ENCODE results near the gene XPO5. TPM values are rescaled to one million over a fixed set of nuclear protein-coding genes. Genes with fewer than 3 reads are reported as not detected.
A peak's percentile ranks its signal among the peaks of the same experiment; 100 is the strongest.
"Not testable (repeated sequence)": the region's sequence is repeated elsewhere in the genome, so short reads cannot be mapped to it uniquely, and the experiment has no call there.

The XPO5 gene
- total RNA-seq = 31.6 TPM

GRCh38 chr6:43575772-43576551 lies at the start of gene XPO5, which contains the start of gene POLH:
XPO5 (minus strand) TSS chr6:43576038; CDS start chr6:43575864, 174 bp downstream.
POLH (plus strand) TSS chr6:43576185; CDS start chr6:43582320, 6,135 bp downstream.
- DNase-seq (ENCODE audit: low spot score) = peak; percentile 92

DNA sequence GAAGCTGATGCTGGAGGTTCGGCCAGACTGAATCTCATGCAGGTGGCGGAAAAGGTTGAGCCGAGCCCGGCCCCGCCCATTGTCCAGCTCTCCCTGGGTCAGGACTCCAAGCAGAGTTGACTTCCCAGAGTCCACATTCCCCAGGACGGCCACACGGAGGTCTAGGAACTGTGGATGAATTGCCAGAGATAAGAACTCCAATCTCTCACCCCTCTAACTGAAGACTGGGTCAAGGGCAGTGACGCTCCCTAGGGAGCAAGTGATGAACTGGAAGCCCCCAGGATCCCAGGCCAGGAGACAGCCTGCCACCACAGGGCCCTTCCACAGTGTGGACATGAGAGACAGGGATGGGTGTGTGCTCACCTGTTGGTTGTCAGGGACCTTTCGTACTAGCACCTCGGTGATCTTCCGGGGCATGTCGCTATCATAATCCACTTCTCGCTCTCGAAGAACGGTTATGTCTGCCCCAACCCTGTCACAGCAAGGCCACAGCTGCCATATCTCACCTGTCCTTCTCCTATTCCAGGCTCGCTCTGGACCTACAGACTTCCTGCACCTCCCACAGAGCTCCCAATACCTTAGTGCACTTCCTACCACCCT lies 49.7 kb upstream of the XPO5 start:
- DNase-seq (ENCODE audit: low spot score) = no peak

- no peak for DNase-seq (ENCODE audit: low spot score)
Observed at GRCh38 chr6:43624786-43625288, 49.0 kb upstream of the XPO5 start.

DNA sequence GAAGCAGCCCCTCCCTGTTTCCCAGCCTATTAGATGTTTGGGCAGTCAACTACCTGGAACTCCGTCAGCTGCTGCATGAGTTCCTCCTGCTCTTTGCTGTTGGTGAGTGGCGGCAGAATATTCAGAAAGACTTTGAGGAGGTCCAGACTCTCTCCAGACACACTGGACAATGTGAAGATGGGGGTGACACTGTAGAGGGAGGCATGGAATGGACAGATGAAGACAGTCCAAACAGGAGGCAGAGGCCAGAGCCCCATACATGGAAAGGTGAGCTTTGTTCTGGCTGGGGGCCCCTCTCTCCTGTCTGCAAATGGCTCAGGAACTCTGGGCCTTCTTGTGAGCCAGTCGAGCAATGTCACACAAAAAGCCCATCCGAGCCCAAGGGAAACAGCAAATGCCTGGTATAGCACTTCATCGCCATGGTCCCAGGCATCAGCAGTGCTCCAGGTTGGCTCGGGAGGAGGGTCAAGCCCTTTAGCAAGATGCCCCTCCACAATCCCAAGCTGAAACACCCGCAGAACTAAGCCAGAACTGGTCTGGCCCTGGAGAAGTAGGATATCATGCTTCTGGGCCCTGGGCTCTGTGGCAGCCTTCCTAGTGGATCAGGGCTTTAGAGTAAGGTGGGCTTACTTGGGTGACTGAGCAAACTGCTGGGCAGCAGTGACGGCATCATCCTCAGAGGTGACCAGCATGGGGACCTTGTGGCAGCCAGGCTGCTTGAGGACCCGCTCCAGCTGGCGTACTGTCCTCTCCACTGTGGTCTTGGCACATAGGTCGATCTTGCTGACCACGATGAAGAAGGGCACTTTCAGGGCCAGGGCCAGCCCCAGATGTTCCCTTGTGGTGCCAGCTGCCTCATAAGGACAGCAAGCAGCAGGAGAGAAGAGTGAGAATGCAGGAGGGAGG lies 48.3 kb upstream of the XPO5 start:
- DNase-seq (ENCODE audit: low spot score) = no peak

GRCh38 chr6:43622541-43622940 lies 46.7 kb upstream of the XPO5 start:
- no peak for DNase-seq (ENCODE audit: low spot score)

GRCh38 chr6:43621836-43622180 lies 46.0 kb upstream of the XPO5 start:
- no peak for DNase-seq (ENCODE audit: low spot score)

- DNase-seq (ENCODE audit: low spot score) = no peak
Observed at GRCh38 chr6:43621078-43621835, 45.4 kb upstream of the XPO5 start.

- no peak for DNase-seq (ENCODE audit: low spot score)
Observed at GRCh38 chr6:43616725-43617472, 41.1 kb upstream of the XPO5 start.

DNA sequence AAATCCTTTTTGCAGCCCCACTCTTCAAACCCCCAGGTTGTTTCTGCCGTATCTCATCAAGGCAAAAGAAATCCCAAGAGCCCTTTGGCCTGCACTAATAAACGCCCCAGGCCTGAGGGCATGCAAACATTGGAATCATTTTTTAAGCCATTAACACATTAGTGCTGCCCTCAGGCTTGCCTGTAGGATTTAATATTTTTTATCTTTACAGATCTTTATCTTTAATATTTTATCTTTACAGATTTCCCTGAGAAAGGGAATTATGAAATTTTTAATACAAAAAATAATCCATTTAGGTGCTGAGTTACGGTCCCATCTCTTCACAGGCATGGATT lies 38.5 kb upstream of the XPO5 start:
- no peak for DNase-seq (ENCODE audit: low spot score)

DNA sequence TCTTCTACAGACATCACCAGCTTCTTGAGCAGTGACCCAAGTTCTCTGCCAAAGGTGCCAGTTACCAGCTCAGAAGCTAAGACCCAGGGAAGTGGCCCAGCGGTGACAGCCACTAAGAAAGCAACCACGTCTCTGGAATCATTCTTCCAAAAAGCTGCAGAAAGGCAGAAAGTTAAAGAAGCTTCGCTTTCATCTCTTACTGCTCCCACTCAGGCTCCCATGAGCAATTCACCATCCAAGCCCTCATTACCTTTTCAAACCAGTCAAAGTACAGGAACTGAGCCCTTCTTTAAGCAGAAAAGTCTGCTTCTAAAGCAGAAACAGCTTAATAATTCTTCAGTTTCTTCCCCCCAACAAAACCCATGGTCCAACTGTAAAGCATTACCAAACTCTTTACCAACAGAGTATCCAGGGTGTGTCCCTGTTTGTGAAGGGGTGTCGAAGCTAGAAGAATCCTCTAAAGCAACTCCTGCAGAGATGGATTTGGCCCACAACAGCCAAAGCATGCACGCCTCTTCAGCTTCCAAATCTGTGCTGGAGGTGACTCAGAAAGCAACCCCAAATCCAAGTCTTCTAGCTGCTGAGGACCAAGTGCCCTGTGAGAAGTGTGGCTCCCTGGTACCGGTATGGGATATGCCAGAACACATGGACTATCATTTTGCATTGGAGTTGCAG lies 38.0 kb upstream of the XPO5 start:
- DNase-seq (ENCODE audit: low spot score) = no peak

- DNase-seq (ENCODE audit: low spot score) = no peak
Observed at GRCh38 chr6:43610431-43610830, 34.6 kb upstream of the XPO5 start.

GRCh38 chr6:43609402-43609801 lies 33.6 kb upstream of the XPO5 start:
- DNase-seq (ENCODE audit: low spot score) = no peak

DNA sequence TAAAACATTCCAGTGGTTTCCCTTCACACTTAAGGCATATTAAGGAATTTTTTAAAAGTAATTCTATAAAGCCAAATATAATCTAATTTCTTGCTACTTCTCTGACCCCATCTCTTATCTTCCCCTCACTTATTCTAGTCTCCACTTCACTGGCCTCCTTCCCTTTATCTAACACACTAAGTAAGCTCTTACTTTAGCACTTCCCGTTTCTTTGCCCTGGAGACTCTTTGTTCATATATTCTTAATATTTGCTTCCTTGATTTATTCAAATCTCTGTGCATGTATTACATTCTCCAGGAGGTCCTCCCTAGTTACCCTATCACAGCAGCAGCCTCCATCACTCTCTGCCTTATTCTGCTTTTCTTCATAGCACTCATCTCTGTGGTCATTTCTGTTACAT lies 33.0 kb upstream of the XPO5 start:
- no peak for DNase-seq (ENCODE audit: low spot score)

DNA sequence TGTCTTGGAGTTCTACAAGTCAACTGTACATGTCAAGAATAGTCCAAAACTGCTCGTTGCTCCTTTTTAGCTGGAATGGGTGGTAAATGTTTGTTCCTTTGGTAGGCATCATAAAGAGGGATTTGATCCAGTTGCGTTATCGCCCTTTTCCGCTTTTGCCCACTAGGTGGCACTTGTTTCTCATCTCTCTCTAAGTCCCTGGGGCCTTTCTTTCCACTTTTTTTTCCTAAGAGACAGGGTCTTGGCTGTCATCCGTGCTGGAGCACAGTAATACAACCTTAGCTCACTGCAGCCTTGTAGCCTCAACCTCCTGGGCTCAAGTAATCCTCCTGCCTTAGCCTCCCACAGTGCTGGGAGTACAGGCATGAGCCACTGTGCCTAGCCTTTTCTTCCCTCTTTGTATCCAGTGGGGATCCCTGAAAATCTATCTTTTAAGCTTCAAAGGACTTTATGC lies 32.5 kb upstream of the XPO5 start:
- peak; percentile 76 for DNase-seq (ENCODE audit: low spot score)

GRCh38 chr6:43606019-43606418 lies 30.2 kb upstream of the XPO5 start:
- no peak for DNase-seq (ENCODE audit: low spot score)

DNA sequence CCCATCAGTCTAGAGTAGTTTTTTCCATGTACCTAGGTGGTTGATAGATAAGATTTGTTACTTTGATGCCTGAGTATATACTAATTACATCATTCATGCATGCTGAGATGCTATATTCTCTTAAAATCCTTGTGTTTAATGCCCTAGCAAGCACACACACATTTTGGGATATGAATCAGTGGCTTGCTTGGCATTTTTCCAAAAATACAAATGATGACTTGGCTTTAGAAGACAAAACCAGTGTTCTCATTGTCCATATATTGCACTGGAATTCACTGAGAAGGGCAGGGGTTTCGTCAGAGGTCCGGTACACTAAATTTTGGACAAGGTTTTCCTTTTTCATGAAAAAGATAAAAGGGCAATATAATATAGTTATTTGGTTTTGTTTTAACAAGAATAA lies 28.3 kb upstream of the XPO5 start:
- DNase-seq (ENCODE audit: low spot score) = no peak

DNA sequence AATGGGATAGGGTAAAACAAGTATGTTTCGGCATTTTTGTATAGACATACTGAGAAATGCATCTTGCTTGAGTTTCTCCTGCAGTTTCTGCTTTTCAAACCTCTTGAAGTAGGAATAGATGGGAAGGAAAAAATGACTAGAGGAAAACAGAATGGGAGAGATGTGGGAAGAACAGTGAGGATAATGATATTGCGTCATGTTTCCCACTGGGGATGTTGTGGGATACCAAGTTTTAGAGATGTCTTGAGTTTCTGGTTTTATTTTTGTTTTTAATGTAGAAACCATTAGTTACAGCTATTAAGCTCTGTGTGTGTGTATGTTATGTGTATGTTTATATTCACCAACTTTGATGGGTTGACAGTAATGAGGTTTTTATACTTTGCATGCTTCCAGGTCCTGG lies 24.8 kb upstream of the XPO5 start:
- no peak for DNase-seq (ENCODE audit: low spot score)

- no peak for DNase-seq (ENCODE audit: low spot score)
Observed at GRCh38 chr6:43593938-43594337, 18.1 kb upstream of the XPO5 start.

DNA sequence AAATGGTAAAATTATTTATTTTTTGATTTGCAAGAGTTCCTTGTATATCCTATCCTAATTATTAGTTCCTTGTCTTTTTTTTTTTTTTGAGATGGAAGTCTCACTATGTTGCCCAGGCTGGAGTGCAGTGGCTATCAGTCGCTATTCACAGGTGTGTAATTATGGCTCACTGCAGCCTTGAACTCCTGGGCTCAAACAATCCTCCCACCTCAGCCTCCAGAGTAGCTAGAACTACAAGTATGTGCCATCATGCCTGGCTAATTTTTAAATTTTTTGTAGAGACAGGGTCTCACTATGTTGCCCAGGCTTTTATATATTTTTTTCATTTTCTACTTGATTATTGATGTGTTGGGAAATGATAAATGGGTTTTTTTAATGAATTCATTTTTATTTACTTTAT lies 13.7 kb upstream of the XPO5 start:
- not testable (repeated sequence) for DNase-seq (ENCODE audit: low spot score)

GRCh38 chr6:43588194-43588593 lies 12.4 kb upstream of the XPO5 start:
- no peak for DNase-seq (ENCODE audit: low spot score)
